Activated CD4-positive, alpha-beta T cell treated with anti-CD3 and anti-CD28 coated beads for 36 hours (primary cell): ENCODE results near the gene GAPDH. TPM values are rescaled to one million over a fixed set of nuclear protein-coding genes. Genes with fewer than 3 reads are reported as not detected.

Source experiments
- ATAC-seq: fragments of 200-7000 bp; cut with Tn5 transposase; one replicate; pipeline ENCODE4 v1.10.0; 2021; ENCODE audit warnings: mild to moderate bottlenecking, moderate library complexity
- CTCF ChIA-PET: fragments of 350-600 bp; sonication (Branson Sonifier 250); formaldehyde crosslinking; loops from one replicate; lab custom pipeline; 2021; ENCODE audit warnings: antibody characterized with exemption; lab: Charles Lee
- POLR2A ChIA-PET: fragments of 350-600 bp; sonication (Branson Sonifier 250); formaldehyde crosslinking; loops from one replicate; lab custom pipeline; 2021; ENCODE audit warnings: antibody characterized with exemption, inconsistent platforms; lab: Charles Lee
- DNase-seq: peaks from one replicate; pipeline ENCODE4 v3.0.0-alpha.2; 2020
- H3K27ac Mint-ChIP-seq: one replicate; pipeline ENCODE4 v1.8.0; 2021; ENCODE audit warnings: mixed read lengths
- H3K27me3 Mint-ChIP-seq: one replicate; pipeline ENCODE4 v1.8.0; 2021; ENCODE audit warnings: mixed read lengths
- H3K36me3 Mint-ChIP-seq: one replicate; pipeline ENCODE4 v1.8.0; 2021; ENCODE audit warnings: low read depth, mixed read lengths
- H3K4me1 Mint-ChIP-seq: one replicate; pipeline ENCODE4 v1.8.0; 2021; ENCODE audit warnings: mixed read lengths
- H3K4me3 Mint-ChIP-seq: one replicate; pipeline ENCODE4 v1.8.0; 2021; ENCODE audit warnings: mild to moderate bottlenecking, moderate library complexity, mixed read lengths
- H3K9me3 Mint-ChIP-seq: one replicate; pipeline ENCODE4 v1.8.0; 2021; ENCODE audit warnings: low read depth, mixed read lengths
- intact Hi-C, 2 experiments: fragments of 100-400 bp; cut with DNase I in 1 of 2; cut with micrococcal nuclease in 1 of 2; formaldehyde crosslinking; loops; one replicate each; pipeline versions ENCODE4 v1.14.2 to v1.15.1; 2022 to 2024; cut with DNase I, micrococcal nuclease
- total RNA-seq, 2 experiments: library from RNA; stranded (reverse); gene quantifications; one replicate each; pipeline ENCODE4 v1.2.3, GENCODE V29; 2021

The GAPDH gene
- total RNA-seq, 2 experiments from 2014 or later: 7,289 to 9,770 TPM

DNA sequence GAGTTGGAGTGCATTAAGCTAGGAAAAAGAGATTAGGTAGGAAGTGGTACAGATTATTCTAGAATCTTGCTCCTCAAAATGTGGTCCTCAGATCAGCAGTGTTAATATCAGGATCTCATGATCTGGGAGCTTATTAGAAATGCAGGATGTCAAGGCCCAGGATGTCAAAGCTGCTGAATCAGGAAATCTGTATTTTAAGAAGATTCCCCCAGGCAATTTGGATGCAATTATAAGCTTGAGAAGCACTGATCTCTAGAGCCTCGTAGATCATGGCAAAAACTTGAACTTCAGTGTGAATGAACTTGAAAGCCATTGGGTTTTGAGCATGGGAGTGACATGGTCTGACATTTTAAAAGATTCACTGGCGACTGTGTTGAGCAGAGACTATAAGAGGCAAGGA is 33.9 kb upstream of the GAPDH start:
- Mint-ChIP-seq H3K27me3 (no peaks in the 10 kb centered on the region), H3K9me3 (no peaks in the 10 kb centered on the region), H3K4me1 (peaks cover 17% of the 10 kb centered on the region), H3K4me3 (no peak overlapping the region), H3K36me3 (peaks cover 33% of the 10 kb centered on the region), H3K27ac (no peak overlapping the region)
- POLR2A ChIA-PET: interaction anchor here (0.7 kb wide), 1 partner anchor 407 kb away, joined by 3 read pairs; no protein-coding TSS in a partner anchor
- CTCF ChIA-PET: interaction anchor here (0.6 to 2.0 kb wide), 5 partner anchors 10 to 399 kb away, joined by 3 to 8 read pairs (median 5); no protein-coding TSS in a partner anchor
- no peak for ATAC-seq
- intact Hi-C loops: no loop called here
- no peak for DNase-seq

DNA sequence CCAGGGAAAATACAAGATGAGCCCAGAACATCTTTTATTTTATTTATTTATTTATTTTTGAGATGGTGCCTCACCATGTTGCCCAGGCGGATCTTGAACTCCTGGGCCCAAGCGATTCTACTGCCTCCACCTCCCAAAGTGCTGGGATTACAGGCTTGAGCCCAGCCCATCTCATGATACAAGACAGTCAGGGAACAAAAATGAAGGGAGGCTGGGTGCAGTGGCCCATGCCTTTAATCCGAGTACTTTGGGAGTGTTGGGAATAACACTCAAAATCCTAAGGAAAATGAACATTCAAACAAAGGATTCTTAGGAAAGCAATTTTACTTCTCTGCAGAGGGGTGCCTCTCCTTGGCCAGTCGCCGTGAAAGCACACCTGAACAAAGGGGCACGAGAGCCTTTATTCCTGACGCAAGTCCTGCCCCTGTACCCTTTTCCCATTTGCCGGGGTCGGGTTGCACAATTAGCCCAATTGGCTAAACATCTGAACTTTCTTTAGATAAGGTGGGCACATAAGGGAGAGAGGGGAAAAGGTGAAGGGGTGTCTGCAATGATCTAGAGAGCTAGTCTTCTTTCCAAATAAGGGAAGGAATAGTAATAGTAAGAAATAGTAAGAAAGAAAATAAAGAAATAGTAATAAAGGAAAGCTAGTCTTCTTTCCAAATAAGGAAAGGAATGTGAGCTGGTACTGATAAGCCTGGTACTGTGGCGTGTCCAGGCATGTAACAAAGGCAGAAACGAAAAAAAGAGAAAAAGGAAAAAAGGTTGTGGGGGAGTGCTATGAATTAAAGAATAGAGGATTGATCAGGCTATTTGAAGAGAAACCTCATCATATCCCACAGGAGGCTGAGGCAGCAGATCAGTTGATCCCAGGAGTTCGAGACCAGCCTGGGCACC is 27.0 kb upstream of the GAPDH start:
- Mint-ChIP-seq H3K9me3 (no peaks in the 10 kb centered on the region), H3K27me3 (no peaks in the 10 kb centered on the region), H3K4me3 (no peak overlapping the region), H3K4me1 (no peaks in the 10 kb centered on the region), H3K27ac (no peak overlapping the region), H3K36me3 (peaks cover 38% of the 10 kb centered on the region)
- ChIA-PET CTCF (interaction anchor here (1.6 kb wide), 1 partner anchor 30 kb away, joined by 6 read pairs; no protein-coding TSS in a partner anchor), POLR2A (no interaction called here)
- intact Hi-C loops: no loop called here
- ATAC-seq (no peak), DNase-seq (no peak)

DNA sequence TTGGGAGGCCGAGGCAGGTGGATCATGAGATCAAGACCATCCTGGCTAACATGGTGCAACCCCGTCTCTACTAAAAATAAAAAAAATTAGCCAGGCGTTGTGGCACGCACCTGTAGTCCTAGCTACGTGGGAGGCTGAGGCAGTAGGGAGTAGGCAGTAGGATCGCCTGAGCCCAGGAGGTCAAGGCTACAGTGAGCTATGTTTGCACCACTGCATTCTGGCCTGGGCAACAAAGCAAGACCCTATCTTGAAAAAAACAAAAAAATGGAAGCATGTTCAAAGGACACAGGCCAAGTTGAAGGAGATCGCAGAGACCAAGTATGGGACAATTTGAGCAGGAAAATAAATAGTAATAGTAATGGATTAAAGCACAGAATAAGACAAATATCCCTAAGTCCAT is 26.2 kb upstream of the GAPDH start:
- Mint-ChIP-seq H3K9me3 (no peaks in the 10 kb centered on the region), H3K36me3 (peaks cover 44% of the 10 kb centered on the region), H3K4me3 (no peak overlapping the region), H3K27ac (no peak overlapping the region), H3K27me3 (no peaks in the 10 kb centered on the region), H3K4me1 (no peaks in the 10 kb centered on the region)
- CTCF ChIA-PET: no interaction called here
- POLR2A ChIA-PET: no interaction called here
- no peak for DNase-seq
- intact Hi-C loops: no loop called here
- ATAC-seq: no peak

DNA sequence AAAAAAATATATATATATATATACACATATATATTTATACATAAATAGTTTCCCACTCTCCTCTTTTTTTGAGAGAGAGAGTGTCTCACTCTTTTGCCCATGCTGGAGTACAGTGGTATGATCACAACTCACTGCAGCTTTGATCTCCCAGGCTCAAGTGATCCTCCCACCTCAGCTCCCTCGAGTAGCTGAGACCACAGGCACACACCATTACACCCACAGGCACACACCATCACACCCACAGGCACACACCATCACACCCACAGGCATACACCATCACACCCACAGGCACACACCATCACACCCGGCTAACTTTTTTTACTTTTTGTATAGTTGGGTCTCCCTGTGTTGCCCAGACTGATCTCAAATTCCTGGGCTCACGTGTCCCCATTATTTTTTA is 14.1 kb upstream of the GAPDH start:
- intact Hi-C loops: no loop called here
- Mint-ChIP-seq H3K4me1 (no peaks in the 10 kb centered on the region), H3K4me3 (no peak overlapping the region), H3K27ac (no peak overlapping the region), H3K27me3 (no peaks in the 10 kb centered on the region), H3K36me3 (peaks cover 74% of the 10 kb centered on the region), H3K9me3 (no peaks in the 10 kb centered on the region)
- DNase-seq: no peak
- ChIA-PET POLR2A (interaction anchor here (1.4 kb wide), 1 partner anchor 12 kb away, joined by 3 read pairs; no protein-coding TSS in a partner anchor), CTCF (no interaction called here)
- ATAC-seq: no peak

DNA sequence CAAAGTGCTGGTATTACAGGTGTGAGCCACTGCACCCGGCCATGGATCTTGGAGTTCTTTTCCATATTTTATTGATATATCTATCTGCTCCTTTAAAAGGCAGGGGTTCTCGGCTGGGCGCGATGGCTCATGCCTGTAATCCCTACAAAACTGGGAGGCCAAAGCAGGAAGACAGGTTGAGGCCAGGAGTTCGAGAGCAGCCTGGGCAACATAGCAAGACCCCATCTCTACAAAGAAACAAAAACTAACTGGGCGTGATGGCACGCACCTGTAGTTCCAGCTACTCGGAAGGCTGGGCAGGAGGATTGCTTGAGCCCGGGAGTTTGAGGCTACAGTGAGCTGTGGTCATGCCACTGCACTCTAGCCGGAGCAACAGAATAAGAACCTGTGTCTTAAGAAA is 12.1 kb upstream of the GAPDH start:
- no peaks in the 10 kb centered on the region for H3K27me3 Mint-ChIP-seq
- CTCF ChIA-PET: interaction anchor here (1.5 kb wide), 1 partner anchor 10 kb away, joined by 5 read pairs; no protein-coding TSS in a partner anchor
- peaks cover 79% of the 10 kb centered on the region for H3K36me3 Mint-ChIP-seq
- no peak overlapping the region for H3K27ac Mint-ChIP-seq
- H3K9me3 Mint-ChIP-seq: no peaks in the 10 kb centered on the region
- intact Hi-C loops: no loop called here
- ATAC-seq (no peak), DNase-seq (no peak)
- POLR2A ChIA-PET: interaction anchor here (0.7 kb wide), 1 partner anchor 87 kb away, joined by 3 read pairs; no protein-coding TSS in a partner anchor
- no peaks in the 10 kb centered on the region for H3K4me1 Mint-ChIP-seq
- no peak overlapping the region for H3K4me3 Mint-ChIP-seq

DNA sequence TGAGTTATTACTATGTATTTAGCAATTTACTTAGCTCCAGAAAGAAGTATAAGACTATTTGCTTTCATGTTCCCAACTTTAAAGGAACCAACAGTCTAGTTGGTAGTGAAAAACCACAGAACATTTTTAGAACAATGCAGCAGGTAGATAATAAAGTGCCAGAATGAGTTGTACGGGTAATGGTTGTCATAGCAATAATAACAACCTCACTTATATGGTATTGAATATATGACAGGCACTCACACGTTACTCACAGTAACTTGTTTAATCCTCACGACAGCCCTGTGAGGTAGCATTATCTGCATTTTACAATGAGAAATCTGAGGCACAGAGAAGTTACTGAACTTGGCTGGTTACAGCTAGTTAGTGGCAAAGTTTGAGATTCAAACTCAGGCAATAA is 10.6 kb upstream of the GAPDH start:
- Mint-ChIP-seq H3K27me3 (no peaks in the 10 kb centered on the region), H3K36me3 (peaks cover 82% of the 10 kb centered on the region), H3K9me3 (no peaks in the 10 kb centered on the region), H3K4me3 (no peak overlapping the region), H3K27ac (no peak overlapping the region), H3K4me1 (no peaks in the 10 kb centered on the region)
- ATAC-seq (peak; percentile 30), DNase-seq (no peak)
- CTCF ChIA-PET: interaction anchor here (1.3 kb wide), 1 partner anchor 14 kb away, joined by 4 read pairs; no protein-coding TSS in a partner anchor
- POLR2A ChIA-PET: no interaction called here
- intact Hi-C loops: no loop called here

DNA sequence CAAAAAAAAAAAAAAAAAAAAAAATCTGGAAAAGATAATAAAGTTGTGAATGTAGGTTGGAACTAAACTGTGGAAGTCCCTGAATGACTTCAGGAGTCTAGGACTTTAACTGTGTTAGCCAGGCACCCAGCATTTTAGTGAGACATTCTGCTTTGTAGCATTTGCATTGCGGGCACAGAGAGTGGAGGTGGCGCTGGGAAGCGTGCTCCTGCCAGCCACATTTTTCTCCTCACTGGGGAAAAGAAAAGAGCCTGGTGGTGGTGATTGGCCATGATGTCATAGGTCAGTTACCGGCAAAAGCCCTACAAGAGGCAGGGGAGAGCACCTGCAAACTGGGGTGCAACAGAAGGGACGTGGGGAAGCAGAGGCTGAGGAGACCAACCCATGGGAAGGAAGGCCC is 9.7 kb upstream of the GAPDH start:
- no peak overlapping the region for H3K4me3 Mint-ChIP-seq
- H3K27ac Mint-ChIP-seq: peak overlapping the region; percentile 12
- no peaks in the 10 kb centered on the region for H3K27me3 Mint-ChIP-seq
- H3K9me3 Mint-ChIP-seq: no peaks in the 10 kb centered on the region
- H3K4me1 Mint-ChIP-seq: no peaks in the 10 kb centered on the region
- CTCF ChIA-PET: interaction anchor here (1.3 kb wide), 1 partner anchor 13 kb away, joined by 4 read pairs; no protein-coding TSS in a partner anchor
- peaks cover 84% of the 10 kb centered on the region for H3K36me3 Mint-ChIP-seq
- intact Hi-C loops: no loop called here
- POLR2A ChIA-PET: no interaction called here
- no peak for DNase-seq
- ATAC-seq: no peak

DNA sequence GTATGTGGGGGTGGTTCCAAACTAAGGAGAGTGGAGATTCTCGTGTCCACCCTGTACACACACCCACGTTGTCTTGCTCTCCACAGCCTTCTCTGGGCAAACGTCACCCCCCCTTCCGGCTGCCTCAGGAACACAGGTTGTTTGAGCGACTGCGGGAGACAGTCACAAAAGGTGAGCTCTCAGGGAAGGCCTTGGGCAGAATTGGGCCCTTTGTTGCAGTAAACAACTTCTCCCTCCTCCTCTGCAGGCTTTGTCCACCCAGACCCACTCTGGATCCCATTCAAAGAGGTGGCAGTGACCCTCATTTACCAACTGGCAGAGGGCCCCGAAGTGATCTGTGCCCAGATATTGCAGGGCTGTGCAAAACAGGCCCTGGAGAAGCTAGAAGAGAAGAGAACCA is 8.1 kb upstream of the GAPDH start:
- no peak overlapping the region for H3K27ac Mint-ChIP-seq
- H3K4me3 Mint-ChIP-seq: no peak overlapping the region
- no peaks in the 10 kb centered on the region for H3K27me3 Mint-ChIP-seq
- H3K36me3 Mint-ChIP-seq: peaks cover 88% of the 10 kb centered on the region
- no peak for DNase-seq
- H3K4me1 Mint-ChIP-seq: peaks cover 5% of the 10 kb centered on the region
- ChIA-PET POLR2A (no interaction called here), CTCF (no interaction called here)
- H3K9me3 Mint-ChIP-seq: no peaks in the 10 kb centered on the region
- no peak for ATAC-seq
- intact Hi-C loops: loop anchor here in 1 of 2 experiments (2.0 kb wide), 1 partner anchor 15 kb away; no protein-coding TSS in a partner anchor

DNA sequence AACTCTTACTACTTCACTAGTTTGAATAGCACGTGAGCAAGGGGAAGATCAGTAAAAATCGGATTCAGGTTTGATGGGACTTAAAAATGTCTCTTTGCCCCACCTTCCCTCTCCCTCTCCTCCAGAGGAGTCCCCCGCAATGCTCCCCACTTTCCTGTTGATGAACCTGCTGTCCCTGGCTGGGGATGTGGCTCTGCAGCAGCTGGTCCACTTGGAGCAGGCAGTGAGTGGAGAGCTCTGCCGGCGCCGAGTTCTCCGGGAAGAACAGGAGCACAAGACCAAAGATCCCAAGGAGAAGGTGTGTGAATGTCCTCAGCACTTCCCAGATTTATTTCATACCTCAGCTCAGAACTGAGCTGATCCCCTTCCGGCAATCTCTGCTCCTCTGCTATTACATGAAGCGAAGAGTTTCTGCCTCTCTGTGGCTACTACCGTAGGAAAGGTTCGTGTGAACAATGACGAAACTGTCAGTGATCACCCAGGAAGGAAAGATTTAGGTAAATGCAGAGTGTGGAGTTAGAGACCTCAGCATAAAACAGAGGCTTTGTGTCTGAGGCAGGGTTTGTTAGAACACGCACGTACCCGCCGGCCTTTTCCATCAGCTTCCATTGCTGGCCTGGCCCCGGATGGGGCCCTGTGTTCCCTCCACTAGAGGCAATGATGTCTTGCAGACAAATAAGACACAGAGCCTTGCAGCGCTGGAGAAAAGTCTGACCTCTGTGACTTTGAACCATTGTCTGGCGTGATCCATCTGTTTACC is 7.4 kb upstream of the GAPDH start:
- intact Hi-C loops: loop anchor here in 1 of 2 experiments (2.0 kb wide), 1 partner anchor 16 kb away; no protein-coding TSS in a partner anchor
- ATAC-seq (no peak), DNase-seq (no peak)
- Mint-ChIP-seq H3K27ac (no peak overlapping the region), H3K9me3 (no peaks in the 10 kb centered on the region), H3K36me3 (peaks cover 85% of the 10 kb centered on the region), H3K4me3 (no peak overlapping the region), H3K4me1 (peaks cover 8% of the 10 kb centered on the region), H3K27me3 (no peaks in the 10 kb centered on the region)
- ChIA-PET POLR2A (no interaction called here), CTCF (no interaction called here)

DNA sequence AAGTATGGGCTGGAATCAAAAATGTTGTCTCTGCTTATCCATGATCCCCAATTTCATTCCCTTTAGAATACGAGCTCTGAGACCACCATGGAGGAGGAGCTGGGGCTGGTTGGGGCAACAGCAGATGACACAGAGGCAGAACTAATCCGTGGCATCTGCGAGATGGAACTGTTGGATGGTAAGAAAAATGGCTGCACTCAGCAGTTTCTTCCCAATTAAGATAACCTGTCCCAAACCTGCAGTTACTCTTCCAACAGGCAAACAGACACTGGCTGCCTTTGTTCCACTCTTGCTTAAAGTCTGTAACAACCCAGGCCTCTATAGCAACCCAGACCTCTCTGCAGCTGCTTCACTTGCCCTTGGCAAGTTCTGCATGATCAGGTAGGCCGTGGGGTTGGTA is 6.6 kb upstream of the GAPDH start:
- ChIA-PET POLR2A (no interaction called here), CTCF (interaction anchor here (0.7 to 1.6 kb wide), 2 partner anchors 10 to 36 kb away, joined by 3 to 8 read pairs; no protein-coding TSS in a partner anchor)
- Mint-ChIP-seq H3K27ac (no peak overlapping the region), H3K27me3 (no peaks in the 10 kb centered on the region), H3K4me3 (no peak overlapping the region), H3K4me1 (peaks cover 16% of the 10 kb centered on the region), H3K36me3 (peaks cover 87% of the 10 kb centered on the region), H3K9me3 (no peaks in the 10 kb centered on the region)
- DNase-seq (no peak), ATAC-seq (no peak)
- intact Hi-C loops: loop anchor here in 1 of 2 experiments (2.0 kb wide), 1 partner anchor 17 kb away; no protein-coding TSS in a partner anchor
